Amniotic stem cell (primary cell): ENCODE data around the gene EPO.

Experiments
- DNase-seq: peaks from one replicate; lab custom pipeline; 2025; lab: John Stamatoyannopoulos, UW

Gene EPO

GRCh38 chr7:100720279-100720670, at the start of gene EPO:
TSS of gene EPO (plus strand) at chr7:100720468. CDS start at chr7:100720981, 513 bp downstream.
- DNase-seq, result no peak

GRCh38 chr7:100671353-100672327, 48.6 kb upstream of the EPO start:
- DNase-seq, result no peak

- peak; percentile 99 for DNase-seq
Measured at GRCh38 chr7:100673302-100673941, 46.8 kb upstream of the EPO start, which contains the start of gene GNB2. TSS of gene GNB2 (plus strand) at chr7:100673740. CDS start at chr7:100676266, 2,526 bp downstream.

- DNase-seq, result no peak
Measured at GRCh38 chr7:100673942-100674410, 46.3 kb upstream of the EPO start.

- no peak for DNase-seq
Measured at GRCh38 chr7:100674411-100675104, 45.7 kb upstream of the EPO start.

- no peak for DNase-seq
Measured at GRCh38 chr7:100675105-100675451, 45.2 kb upstream of the EPO start.

GRCh38 chr7:100675581-100676350, 44.5 kb upstream of the EPO start:
- no peak for DNase-seq

- DNase-seq, result no peak
Measured at GRCh38 chr7:100676501-100677306, 43.6 kb upstream of the EPO start.

- DNase-seq, result no peak
Measured at GRCh38 chr7:100677308-100678267, 42.7 kb upstream of the EPO start.

- DNase-seq, result no peak
Measured at GRCh38 chr7:100678291-100678984, 41.8 kb upstream of the EPO start.

GRCh38 chr7:100679129-100679926, 40.9 kb upstream of the EPO start:
- DNase-seq, result no peak

GRCh38 chr7:100679927-100680575, 40.2 kb upstream of the EPO start:
- no peak for DNase-seq

GRCh38 chr7:100680576-100681271, 39.5 kb upstream of the EPO start:
- DNase-seq, result no peak

GRCh38 chr7:100681491-100682227, 38.6 kb upstream of the EPO start:
- no peak for DNase-seq

GRCh38 chr7:100682228-100682741, 38.0 kb upstream of the EPO start:
- DNase-seq, result no peak
